ENCODE measurements around the gene UNC5C. TPM values are rescaled to one million over a fixed set of nuclear protein-coding genes. Genes with fewer than 3 reads are reported as not detected.

Gene UNC5C
- total and polyA plus RNA-seq, 4 donors = 0.27 to 1.2 (median 0.78) TPM

DNA sequence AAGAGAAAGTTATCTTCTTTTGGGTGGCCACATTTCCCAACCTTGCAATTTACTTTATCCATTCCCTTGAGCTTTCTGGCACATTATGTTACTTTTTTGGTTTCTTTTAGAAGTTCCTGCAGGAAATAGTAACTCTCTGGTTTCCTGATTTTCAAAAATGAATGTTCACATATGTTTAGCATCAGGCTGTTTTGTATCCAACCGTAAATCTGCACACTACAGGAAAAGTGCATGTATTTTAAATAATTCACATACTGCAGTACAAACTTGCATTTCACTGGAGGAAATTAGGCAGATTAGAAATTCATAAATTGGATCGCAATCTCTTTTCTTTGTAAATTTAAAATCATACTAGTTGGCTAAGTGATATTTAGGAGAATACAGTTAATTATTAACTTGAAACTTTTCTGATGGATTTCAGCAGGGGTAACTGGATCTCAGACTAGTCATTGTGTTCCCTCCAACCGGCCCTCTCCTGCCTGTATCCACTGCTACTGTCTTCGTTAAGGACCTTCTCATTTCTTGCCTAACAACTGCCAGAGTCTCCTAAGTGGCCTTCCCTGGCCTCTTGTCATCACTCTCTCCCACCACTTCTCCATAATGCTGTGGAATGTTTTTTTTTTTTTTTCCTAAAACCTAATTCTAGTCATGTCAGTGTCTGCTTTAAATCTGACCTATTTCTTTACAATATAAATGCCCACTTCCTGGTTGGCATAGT lies 137.2 kb downstream of the UNC5C start (continued):
- no peak for TF ChIP-seq RAD21 (IDR thresholded peaks at IDR 0.05)
- TF ChIP-seq HNF4G (IDR thresholded peaks at IDR 0.05) = no peak
- no peak for TF ChIP-seq FOXA2 (IDR thresholded peaks at IDR 0.05)
- TF ChIP-seq EGR1 (IDR thresholded peaks at IDR 0.05; ENCODE audit: low read depth in 2 of 2) = no peak
- TF ChIP-seq, protein P1, sequence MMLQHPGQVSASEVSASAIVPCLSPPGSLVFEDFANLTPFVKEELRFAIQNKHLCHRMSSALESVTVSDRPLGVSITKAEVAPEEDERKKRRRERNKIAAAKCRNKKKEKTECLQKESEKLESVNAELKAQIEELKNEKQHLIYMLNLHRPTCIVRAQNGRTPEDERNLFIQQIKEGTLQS (IDR thresholded peaks at IDR 0.05) = no peak

DNA sequence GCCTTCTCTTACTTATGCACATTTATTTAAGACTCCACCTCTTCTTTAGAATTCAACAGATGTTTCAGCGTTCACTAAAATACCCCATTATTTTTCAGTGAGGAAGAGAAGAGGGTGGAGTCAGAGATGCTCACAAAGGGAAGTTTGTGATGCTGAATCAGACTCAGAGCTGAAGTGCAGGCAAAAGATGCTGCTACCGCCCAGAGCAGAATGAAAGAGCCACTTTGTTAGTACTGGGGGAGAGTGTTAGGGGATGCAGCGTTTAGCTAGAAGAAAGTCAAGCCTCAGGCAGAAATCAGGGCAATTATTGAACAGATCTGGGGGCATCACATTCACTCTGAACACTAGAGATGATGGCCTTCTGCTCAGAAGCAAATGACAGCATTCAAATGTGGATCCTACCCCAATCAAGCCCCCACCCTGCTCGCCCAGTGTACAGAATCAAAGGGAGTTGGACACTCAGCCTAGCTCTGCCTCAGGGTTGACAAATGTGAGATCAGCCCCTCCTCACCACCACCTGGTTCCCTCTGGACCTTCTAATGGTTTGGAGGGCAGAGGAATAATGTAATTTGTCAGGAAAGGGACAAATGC lies 138.3 kb downstream of the UNC5C start:
- WGBS = 64% methylated on average over 4 of the region's 4 CpGs
- no peak for TF ChIP-seq FOXA1 (IDR thresholded peaks at IDR 0.05)

GRCh38 chr4:95409750-95410149 lies 139.0 kb downstream of the UNC5C start:
- H3K4me1 ChIP-seq (ENCODE audit: control insufficient read depth in 4 of 4, insufficient read depth in 4 of 4, low read length in 3 of 4) = no peaks in the 10 kb centered on the region
- no peaks in the 10 kb centered on the region for H3K9me3 ChIP-seq (ENCODE audit: control insufficient read depth in 4 of 4, low read length in 3 of 4)
- H3K36me3 ChIP-seq (ENCODE audit: control insufficient read depth in 4 of 4, insufficient read depth in 3 of 4, low read depth in 1 of 4, low read length in 3 of 4) = no peaks in the 10 kb centered on the region
- H3K27me3 ChIP-seq (ENCODE audit: control insufficient read depth in 4 of 4, insufficient read depth in 4 of 4, low read length in 3 of 4) = no peaks in the 10 kb centered on the region
- TF ChIP-seq TAF1 (conservative IDR thresholded peaks at IDR 0.05) (no peak), MAX (IDR thresholded peaks at IDR 0.05) (no peak), YY1 (IDR thresholded peaks at IDR 0.05) (no peak), SP1 (IDR thresholded peaks at IDR 0.05) (no peak), HNF4G (IDR thresholded peaks at IDR 0.05) (no peak), FOXA2 (IDR thresholded peaks at IDR 0.05) (no peak), RXRA (IDR thresholded peaks at IDR 0.05) (no peak), RAD21 (IDR thresholded peaks at IDR 0.05) (no peak), CTCF (IDR thresholded peaks at IDR 0.05; ENCODE audit: low read depth, low read length, missing input control) (no peak), GABPA (IDR thresholded peaks at IDR 0.05 in 1 of 2, conservative IDR thresholded peaks at IDR 0.05 in 1 of 2) (no peak), EGR1 (IDR thresholded peaks at IDR 0.05; ENCODE audit: low read depth in 2 of 2) (no peak), HNF4A (conservative IDR thresholded peaks at IDR 0.05) (no peak), JUND (IDR thresholded peaks at IDR 0.05) (no peak), NR2F2 (IDR thresholded peaks at IDR 0.05) (no peak), FOXA1 (IDR thresholded peaks at IDR 0.05) (no peak)
- TF ChIP-seq, protein P2, sequence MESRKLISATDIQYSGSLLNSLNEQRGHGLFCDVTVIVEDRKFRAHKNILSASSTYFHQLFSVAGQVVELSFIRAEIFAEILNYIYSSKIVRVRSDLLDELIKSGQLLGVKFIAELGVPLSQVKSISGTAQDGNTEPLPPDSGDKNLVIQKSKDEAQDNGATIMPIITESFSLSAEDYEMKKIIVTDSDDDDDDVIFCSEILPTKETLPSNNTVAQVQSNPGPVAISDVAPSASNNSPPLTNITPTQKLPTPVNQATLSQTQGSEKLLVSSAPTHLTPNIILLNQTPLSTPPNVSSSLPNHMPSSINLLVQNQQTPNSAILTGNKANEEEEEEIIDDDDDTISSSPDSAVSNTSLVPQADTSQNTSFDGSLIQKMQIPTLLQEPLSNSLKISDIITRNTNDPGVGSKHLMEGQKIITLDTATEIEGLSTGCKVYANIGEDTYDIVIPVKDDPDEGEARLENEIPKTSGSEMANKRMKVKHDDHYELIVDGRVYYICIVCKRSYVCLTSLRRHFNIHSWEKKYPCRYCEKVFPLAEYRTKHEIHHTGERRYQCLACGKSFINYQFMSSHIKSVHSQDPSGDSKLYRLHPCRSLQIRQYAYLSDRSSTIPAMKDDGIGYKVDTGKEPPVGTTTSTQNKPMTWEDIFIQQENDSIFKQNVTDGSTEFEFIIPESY (IDR thresholded peaks at IDR 0.05) = no peak
- TF ChIP-seq, protein P3, sequence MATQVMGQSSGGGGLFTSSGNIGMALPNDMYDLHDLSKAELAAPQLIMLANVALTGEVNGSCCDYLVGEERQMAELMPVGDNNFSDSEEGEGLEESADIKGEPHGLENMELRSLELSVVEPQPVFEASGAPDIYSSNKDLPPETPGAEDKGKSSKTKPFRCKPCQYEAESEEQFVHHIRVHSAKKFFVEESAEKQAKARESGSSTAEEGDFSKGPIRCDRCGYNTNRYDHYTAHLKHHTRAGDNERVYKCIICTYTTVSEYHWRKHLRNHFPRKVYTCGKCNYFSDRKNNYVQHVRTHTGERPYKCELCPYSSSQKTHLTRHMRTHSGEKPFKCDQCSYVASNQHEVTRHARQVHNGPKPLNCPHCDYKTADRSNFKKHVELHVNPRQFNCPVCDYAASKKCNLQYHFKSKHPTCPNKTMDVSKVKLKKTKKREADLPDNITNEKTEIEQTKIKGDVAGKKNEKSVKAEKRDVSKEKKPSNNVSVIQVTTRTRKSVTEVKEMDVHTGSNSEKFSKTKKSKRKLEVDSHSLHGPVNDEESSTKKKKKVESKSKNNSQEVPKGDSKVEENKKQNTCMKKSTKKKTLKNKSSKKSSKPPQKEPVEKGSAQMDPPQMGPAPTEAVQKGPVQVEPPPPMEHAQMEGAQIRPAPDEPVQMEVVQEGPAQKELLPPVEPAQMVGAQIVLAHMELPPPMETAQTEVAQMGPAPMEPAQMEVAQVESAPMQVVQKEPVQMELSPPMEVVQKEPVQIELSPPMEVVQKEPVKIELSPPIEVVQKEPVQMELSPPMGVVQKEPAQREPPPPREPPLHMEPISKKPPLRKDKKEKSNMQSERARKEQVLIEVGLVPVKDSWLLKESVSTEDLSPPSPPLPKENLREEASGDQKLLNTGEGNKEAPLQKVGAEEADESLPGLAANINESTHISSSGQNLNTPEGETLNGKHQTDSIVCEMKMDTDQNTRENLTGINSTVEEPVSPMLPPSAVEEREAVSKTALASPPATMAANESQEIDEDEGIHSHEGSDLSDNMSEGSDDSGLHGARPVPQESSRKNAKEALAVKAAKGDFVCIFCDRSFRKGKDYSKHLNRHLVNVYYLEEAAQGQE (IDR thresholded peaks at IDR 0.05) = no peak
- TF ChIP-seq, protein P1 (IDR thresholded peaks at IDR 0.05) = no peak
- no peak overlapping the region for H3K4me3 ChIP-seq (ENCODE audit: low read depth in 1 of 3, low read length in 3 of 3)
- H3K27ac ChIP-seq (ENCODE audit: low read depth in 1 of 2, low read length in 2 of 2) = no peak overlapping the region
- H3K9ac ChIP-seq (ENCODE audit: low read depth in 1 of 2, low read length in 2 of 2) = no peak overlapping the region
- 80% methylated on average over 2 of the region's 2 CpGs for WGBS
- DNase-seq (ENCODE audit: low spot score) = no peak

More for the DNA sequence above, 138.3 kb downstream of the UNC5C start:
- Histone ChIP-seq H3K4me1 (ENCODE audit: control insufficient read depth in 4 of 4, insufficient read depth in 4 of 4, low read length in 3 of 4) (no peaks in the 10 kb centered on the region), H3K9me3 (ENCODE audit: control insufficient read depth in 4 of 4, low read length in 3 of 4) (no peaks in the 10 kb centered on the region), H3K9ac (ENCODE audit: low read depth in 1 of 2, low read length in 2 of 2) (no peak overlapping the region), H3K27me3 (ENCODE audit: control insufficient read depth in 4 of 4, insufficient read depth in 4 of 4, low read length in 3 of 4) (no peaks in the 10 kb centered on the region), H3K36me3 (ENCODE audit: control insufficient read depth in 4 of 4, insufficient read depth in 3 of 4, low read depth in 1 of 4, low read length in 3 of 4) (no peaks in the 10 kb centered on the region), H3K4me3 (ENCODE audit: low read depth in 1 of 3, low read length in 3 of 3) (no peak overlapping the region), H3K27ac (ENCODE audit: low read depth in 1 of 2, low read length in 2 of 2) (no peak overlapping the region)
- DNase-seq (ENCODE audit: low spot score) = no peak
